Bone marrow (tissue), 2 donors: ENCODE measurements around the gene CACHD1.

Source experiments
- DNase-seq, 2 donors: peaks; one replicate each; lab custom pipeline; 2025; lab: John Stamatoyannopoulos, UW

CACHD1 gene

GRCh38 chr1:64549464-64550239, 79.7 kb downstream of the CACHD1 start:
- DNase-seq, result no peak

GRCh38 chr1:64550510-64550909, 80.6 kb downstream of the CACHD1 start:
- DNase-seq, result no peak

DNA sequence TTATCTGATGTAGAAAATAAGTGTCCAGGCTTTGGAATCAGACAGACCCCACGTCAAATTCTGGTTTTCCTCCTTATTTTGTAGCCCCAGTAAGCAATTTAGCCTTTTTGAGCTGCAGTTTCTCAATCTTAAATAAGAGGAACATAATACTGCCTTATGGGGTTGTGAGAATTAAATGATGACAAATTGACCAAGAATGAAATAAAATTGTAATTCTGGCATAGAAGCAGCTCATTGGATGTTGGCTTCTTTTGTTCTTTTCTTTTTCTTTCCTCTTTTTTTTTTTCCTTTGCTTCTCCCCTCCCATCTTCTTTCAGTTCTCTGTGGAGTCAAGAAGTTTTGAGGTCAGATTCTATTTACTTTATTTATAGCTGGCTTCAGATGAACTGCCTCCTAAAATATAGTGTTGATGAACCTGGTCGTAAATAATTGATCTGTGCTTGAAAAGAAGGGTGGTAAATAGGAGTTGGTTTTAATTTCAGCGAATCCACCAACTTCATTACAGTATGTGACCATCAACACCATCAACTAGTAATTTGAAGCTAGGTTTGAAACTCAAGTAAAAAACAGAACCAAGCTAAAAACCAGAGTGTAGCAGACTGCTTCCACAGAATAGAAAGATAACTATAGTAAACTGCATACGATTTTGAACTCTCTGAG, 81.1 kb downstream of the CACHD1 start:
- no peak for DNase-seq

GRCh38 chr1:64553285-64553684, 83.4 kb downstream of the CACHD1 start:
- DNase-seq, result no peak

DNA sequence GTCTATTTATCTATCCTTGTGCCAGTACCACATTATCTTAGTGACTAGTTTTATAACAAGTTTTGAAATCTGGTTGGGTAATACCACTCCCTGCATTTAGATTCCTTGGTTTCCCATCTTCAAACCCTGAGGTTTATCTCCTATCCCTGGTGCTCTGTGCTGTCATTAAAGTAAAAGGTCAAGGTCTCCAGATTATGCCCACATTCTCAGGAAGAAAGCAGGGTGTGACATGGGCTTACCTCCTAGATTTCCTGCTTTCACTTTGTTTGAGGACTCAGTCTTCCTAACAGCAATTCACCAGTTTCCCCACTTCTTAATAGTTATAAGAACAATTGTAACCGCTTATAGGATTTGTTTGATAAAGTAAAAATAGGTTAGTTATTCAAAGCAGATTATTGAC, 86.0 kb downstream of the CACHD1 start:
- no peak for DNase-seq

DNA sequence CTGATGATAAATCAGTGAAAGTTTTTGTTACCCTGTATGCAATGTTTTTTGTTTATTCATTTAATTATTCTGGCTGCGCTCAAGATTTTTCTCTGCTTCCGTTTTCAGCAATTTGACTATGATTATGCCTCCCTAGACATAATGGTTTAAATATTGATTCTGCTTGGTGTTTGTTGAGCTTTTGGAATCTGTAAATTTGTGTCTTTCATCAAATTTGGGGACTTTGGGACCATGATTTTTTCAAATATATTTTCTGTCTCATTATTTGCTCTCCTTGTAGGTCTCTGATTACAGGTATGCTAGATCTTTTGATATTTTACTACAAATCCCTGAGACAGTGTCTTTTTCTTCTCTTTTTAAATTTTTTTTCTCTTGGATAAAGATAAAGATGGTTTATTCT, 92.1 kb downstream of the CACHD1 start:
- no peak for DNase-seq

GRCh38 chr1:64563958-64564565, 94.1 kb downstream of the CACHD1 start:
- DNase-seq, result no peak

- DNase-seq, result no peak
Measured at GRCh38 chr1:64564891-64565290, 95.0 kb downstream of the CACHD1 start.

DNA sequence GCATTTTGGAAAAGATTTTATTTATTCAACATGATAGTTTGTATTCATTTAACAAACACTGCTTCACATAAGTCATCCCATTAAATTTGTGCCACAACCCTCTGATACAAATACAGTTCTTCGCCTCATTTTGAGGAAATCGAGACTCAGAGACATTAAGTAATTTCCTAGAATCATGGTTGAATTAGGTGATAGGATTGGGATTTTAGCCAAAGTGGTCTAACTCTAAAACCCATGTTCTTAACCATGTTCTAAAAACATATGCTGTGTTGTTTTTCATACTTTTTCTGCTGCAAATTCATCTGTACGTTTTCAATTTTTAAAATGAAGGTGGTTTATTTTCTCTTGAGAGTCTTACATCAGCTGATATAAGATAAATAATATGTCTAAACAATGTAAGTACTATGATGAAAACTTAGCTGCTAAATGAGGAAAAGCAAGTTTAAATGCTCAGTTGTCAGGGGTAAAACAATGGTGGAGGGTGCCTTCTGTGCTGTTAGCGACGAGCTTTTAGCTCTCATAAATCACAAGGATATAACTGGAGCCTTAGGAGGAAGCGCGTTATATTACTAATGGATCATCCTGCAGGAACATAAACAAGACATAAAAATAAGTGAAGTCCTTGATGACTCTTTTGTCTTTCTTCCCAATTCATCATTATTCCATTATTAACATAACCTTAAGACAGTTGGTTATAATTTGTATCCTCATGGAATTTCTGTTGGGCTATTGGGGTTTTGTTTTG, 97.7 kb downstream of the CACHD1 start:
- DNase-seq, result no peak

DNA sequence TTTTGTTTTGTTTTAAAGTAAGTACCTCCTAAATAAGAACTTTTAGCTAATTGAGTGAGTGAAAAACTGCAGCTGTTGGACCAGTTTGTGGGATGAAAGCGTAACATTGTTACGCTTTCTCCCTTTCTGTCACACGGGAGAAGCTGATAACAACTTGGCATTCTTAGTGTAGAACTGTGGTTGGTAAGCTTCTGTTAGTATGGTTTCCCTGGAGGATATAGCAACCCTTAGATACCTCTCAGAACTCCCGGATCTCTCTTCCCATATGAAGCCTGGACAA, 98.2 kb downstream of the CACHD1 start:
- no peak for DNase-seq

- no peak for DNase-seq
Measured at GRCh38 chr1:64569411-64569810, 99.5 kb downstream of the CACHD1 start.

- DNase-seq, result no peak
Measured at GRCh38 chr1:64570267-64570855, 100.4 kb downstream of the CACHD1 start.

DNA sequence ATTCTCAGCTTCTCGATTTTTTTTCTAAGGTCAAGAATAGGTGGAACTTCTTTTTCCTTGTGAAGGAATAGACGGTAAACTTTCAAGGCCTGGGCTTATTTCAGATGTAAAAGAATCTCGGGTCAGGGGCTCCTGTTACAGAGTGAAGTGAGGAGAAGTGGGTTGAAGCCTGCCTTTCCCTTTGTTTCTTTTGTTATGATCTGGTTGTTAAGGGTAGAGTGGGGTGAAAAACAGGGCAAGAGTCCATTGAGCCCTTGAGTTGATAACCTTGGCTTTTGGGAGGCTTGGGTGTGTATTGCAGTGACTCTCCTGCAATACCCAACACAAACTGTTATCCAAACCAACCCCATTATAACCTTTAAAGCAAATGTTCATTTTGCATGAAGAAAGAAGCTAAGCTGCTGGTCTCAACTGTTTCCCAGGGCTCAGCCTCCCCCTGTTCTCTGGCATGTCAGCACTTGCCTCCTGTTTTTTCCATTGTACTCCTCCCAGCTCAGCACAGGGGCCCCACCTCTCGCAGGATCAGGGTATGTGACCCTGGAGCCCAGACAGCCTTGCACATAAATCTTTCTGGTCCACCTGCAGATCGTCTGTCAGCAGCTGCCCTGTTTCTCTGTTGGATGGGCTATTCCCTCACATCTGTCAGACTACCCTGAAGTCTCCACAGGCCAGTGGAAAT, 102.4 kb downstream of the CACHD1 start:
- DNase-seq, result no peak

DNA sequence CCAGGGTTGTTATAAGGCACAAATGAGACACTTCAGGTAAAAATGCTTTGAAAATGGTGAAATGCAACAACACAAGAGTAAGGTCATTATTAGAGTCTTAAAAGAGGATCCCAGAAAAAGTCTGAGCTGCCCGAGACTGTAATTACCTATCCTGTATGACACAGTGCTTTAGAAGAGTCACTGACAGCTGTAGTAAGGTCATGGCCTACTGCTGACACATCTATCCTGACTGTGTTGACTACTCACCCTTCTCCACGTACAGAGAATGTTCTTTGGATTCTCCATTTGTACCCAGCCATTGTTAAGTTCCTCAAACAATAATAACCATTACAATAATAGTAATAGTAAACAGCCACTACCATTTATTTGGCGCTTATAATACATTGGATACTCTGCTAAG, 104.4 kb downstream of the CACHD1 start:
- DNase-seq, result no peak

DNA sequence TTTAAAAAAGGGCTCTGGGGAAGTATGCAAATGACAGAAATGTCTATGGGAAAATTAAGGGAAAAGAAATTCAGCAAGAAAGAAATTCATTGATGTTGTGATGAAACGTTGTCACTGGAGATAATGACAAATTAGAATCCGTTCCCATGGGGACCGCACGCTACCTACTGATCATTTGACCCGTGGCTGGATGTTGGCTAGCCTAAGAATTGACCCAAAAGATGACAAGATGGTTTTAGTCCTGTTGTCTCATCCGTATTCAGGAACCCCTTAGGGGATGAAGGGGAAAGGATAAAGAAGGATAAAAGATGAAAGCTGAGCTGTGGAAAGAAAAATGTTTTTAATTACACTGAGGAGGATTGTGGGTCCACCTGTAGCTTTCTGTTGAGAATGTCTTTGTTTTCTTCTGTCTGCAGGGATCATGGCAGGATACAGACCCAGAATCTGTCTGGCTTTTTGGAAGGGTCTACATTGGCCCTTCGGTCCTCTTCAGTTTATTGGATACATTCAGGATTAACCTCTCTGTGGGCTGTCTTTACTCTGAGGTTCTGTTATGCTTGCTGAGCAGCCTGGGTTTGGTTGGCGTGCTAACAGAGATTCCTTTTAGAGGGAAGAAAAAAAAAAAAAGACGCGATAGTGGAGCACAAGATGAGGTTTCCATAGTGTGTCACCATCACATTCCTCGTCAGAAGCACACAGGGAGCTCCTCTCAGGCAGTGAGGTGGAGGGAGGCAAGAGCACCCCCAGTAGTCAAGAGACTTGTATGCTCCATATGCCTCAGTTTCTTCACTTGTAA, 106.2 kb downstream of the CACHD1 start:
- no peak for DNase-seq

DNA sequence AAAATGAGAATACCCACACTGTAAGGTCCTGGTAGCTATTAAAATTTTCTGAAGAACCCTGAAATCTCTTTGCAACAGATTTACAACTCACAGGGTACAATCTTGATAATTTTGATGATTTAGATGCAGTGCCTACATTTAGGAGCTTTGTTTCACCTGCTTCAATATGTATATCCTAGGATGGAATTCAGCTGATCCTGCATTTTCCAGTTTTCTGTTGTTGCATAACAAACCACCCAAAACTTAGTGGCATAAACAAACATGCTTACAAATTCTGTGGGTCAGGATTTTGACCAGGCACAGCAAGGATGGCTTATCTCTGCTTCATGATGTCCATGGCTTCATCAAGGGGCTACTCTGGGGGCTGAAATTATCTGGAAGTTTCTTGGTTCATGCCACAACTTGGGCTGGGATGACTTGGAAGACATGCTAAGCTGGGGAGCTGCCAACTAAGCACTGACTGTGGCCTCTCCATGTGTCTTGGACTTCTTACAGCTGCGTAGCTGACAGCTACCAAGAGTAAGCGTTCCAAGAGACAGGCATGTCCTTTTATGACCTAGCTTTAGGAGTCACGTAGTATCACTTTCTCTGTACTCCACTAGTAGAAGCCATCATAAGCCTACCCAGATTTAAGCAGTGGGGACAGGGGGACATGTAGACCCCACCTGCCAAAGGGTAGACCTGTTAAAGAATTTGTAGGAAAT, 108.5 kb downstream of the CACHD1 start:
- no peak for DNase-seq

GRCh38 chr1:64579767-64580166, 109.8 kb downstream of the CACHD1 start:
- DNase-seq, result no peak

- no peak for DNase-seq
Measured at GRCh38 chr1:64581135-64581842, 111.4 kb downstream of the CACHD1 start.

- DNase-seq, result no peak
Measured at GRCh38 chr1:64581843-64582185, 111.9 kb downstream of the CACHD1 start.

DNA sequence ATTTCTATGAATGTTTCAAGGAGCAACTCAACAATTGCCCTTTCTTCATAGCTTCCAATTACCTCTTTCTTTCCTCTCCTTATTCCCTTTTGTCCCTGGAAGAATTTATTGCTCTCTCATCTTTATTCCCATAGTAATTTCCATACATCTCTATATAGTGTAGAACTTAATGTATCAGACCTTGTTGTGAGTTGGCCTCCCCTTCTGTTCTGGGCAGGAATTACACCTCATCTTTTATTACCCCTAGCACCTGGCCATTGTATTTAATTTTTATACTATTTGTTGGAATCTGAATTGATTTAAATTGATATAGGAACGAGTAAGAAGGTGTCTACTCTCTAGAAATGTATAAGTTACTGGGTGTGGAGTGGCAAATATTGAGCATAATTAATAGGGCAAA, 114.5 kb downstream of the CACHD1 start:
- no peak for DNase-seq
